PC-9 (cell line): Measurements from ENCODE around the gene SLC35F4. TPM values are rescaled to one million over a fixed set of nuclear protein-coding genes. Genes with fewer than 3 reads are reported as not detected.

ENCODE experiments used
- BruUV-seq: library from RNA; stranded (reverse); fragments of 400-500 nt; replicated peaks from 2 replicates; lab custom pipeline; 2021; lab: Mats Ljungman, UMichigan
- CTCF ChIA-PET: fragments of 300-600 bp; sonication (Branson Sonifier 250); formaldehyde crosslinking; loops from one replicate; lab custom pipeline; 2022; ENCODE audit warnings: antibody characterized with exemption; lab: Charles Lee
- POLR2A ChIA-PET: fragments of 300-600 bp; sonication (Branson Sonifier 250); formaldehyde crosslinking; loops from one replicate; lab custom pipeline; 2022; ENCODE audit warnings: antibody characterized with exemption; ENCODE audit not compliant: unreplicated experiment; lab: Charles Lee
- DNase-seq, 2 experiments: peaks; one replicate each; pipeline versions ENCODE4 v3.0.0 to v3.0.0-alpha.2; 2015 to 2022; ENCODE audit warnings: mixed read lengths in 1 of 2
- H2AFZ ChIP-seq: fragments of 200-600 bp; sonication (generic); 2 replicates; pipeline ENCODE4 v1.8.1; 2017; ENCODE audit warnings: antibody characterized with exemption
- H3F3A ChIP-seq: fragments of 200-600 bp; sonication (generic); 2 replicates; pipeline ENCODE4 v1.8.1; 2017; ENCODE audit warnings: antibody characterized with exemption, mild to moderate bottlenecking, low read depth; ENCODE audit not compliant: insufficient read depth
- H3K27ac ChIP-seq: fragments of 200-600 bp; sonication (generic); 2 replicates; pipeline ENCODE4 v1.6.1; 2016; ENCODE audit warnings: mixed run types
- H3K27me3 ChIP-seq: fragments of 200-600 bp; sonication (generic); 2 replicates; pipeline ENCODE4 v1.6.1; 2016; ENCODE audit warnings: low read depth, mixed run types; ENCODE audit not compliant: insufficient read depth
- H3K36me3 ChIP-seq: fragments of 200-600 bp; sonication (generic); 2 replicates; pipeline ENCODE4 v1.6.1; 2016; ENCODE audit warnings: low read depth, mixed run types
- H3K4me1 ChIP-seq: fragments of 200-600 bp; sonication (generic); replicated peaks from 2 replicates; pipeline ENCODE4 v1.6.1; 2016; ENCODE audit warnings: mixed run types; ENCODE audit not compliant: insufficient read depth
- H3K4me2 ChIP-seq: fragments of 200-600 bp; sonication (generic); 2 replicates; pipeline ENCODE4 v1.6.1; 2017; ENCODE audit warnings: mixed run types
- H3K4me3 ChIP-seq: fragments of 200-600 bp; sonication (generic); 2 replicates; pipeline ENCODE4 v1.6.1; 2016; ENCODE audit warnings: mixed run types
- H3K79me2 ChIP-seq: fragments of 200-600 bp; sonication (generic); 2 replicates; pipeline ENCODE4 v1.6.1; 2017; ENCODE audit warnings: low read depth, mixed run types
- H3K9me2 ChIP-seq: fragments of 200-600 bp; sonication (generic); 2 replicates; pipeline ENCODE4 v1.8.1; 2017; ENCODE audit warnings: mild to moderate bottlenecking; ENCODE audit not compliant: insufficient read depth
- H3K9me3 ChIP-seq: fragments of 200-600 bp; sonication (generic); 2 replicates; pipeline ENCODE4 v1.8.1; 2016; ENCODE audit warnings: low read depth; ENCODE audit not compliant: insufficient read depth
- H4K20me1 ChIP-seq: fragments of 200-600 bp; sonication (generic); 2 replicates; pipeline ENCODE4 v1.8.1; 2017; ENCODE audit not compliant: insufficient read depth
- EZH2 ChIP-seq: fragments of 200-600 bp; sonication (generic); IDR thresholded peaks from 2 replicates; pipeline ENCODE4 v1.8.0; 2017; ENCODE audit warnings: antibody characterized with exemption, low read depth
- intact Hi-C: fragments of 100-400 bp; cut with micrococcal nuclease; formaldehyde crosslinking; loops from one replicate; pipeline ENCODE4 v1.10.0; 2022; ENCODE audit not compliant: unreplicated experiment
- total RNA-seq: library from RNA; stranded (reverse); gene quantifications from 2 replicates; pipeline ENCODE4 v1.2.3, GENCODE V29; 2021
- TF ChIP-seq, protein P1 (sequence below): fragments of 200-600 bp; sonication (generic); conservative IDR thresholded peaks from 2 replicates; pipeline ENCODE4 v1.6.1; 2017; ENCODE audit warnings: mixed run types, antibody characterized with exemption, mild to moderate bottlenecking, moderate library complexity

Gene SLC35F4
- total RNA-seq, 1 experiment from 2014 or later: not detected

DNA sequence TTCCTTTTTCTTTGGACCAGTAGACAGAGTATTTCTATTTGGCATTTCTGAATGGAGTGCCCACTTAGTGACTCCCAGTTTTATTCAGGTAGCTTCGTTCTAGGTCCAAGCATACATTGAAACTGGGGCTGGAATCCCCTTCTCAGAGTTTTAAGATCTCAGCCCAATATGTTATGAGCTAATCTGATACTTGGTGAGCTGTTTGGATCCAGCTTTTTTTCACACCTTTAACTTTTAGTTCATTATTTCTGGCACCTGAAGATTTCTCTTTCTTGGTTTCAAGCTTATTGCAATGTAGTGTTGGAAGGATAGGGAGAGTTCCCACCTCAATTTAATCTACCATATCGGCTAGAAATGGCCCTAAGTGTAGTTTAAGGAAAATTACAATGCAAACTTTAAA lies 318.8 kb downstream of the SLC35F4 start:
- Histone ChIP-seq H3K9me3 (no peaks in the 10 kb centered on the region), H3K36me3 (no peaks in the 10 kb centered on the region), H3K4me1 (no peaks in the 10 kb centered on the region), H3F3A (no peaks in the 10 kb centered on the region), H3K27me3 (peaks cover 15% of the 10 kb centered on the region), H2AFZ (no peak overlapping the region), H4K20me1 (no peaks in the 10 kb centered on the region), H3K79me2 (no peaks in the 10 kb centered on the region), H3K4me2 (no peak overlapping the region), H3K27ac (no peak overlapping the region), H3K9me2 (no peaks in the 10 kb centered on the region), H3K4me3 (no peak overlapping the region)
- ChIA-PET POLR2A (interaction anchor here (0.5 kb wide), 1 partner anchor 657 kb away, joined by 3 read pairs; no protein-coding TSS in a partner anchor), CTCF (no interaction called here)
- TF ChIP-seq, protein P1, sequence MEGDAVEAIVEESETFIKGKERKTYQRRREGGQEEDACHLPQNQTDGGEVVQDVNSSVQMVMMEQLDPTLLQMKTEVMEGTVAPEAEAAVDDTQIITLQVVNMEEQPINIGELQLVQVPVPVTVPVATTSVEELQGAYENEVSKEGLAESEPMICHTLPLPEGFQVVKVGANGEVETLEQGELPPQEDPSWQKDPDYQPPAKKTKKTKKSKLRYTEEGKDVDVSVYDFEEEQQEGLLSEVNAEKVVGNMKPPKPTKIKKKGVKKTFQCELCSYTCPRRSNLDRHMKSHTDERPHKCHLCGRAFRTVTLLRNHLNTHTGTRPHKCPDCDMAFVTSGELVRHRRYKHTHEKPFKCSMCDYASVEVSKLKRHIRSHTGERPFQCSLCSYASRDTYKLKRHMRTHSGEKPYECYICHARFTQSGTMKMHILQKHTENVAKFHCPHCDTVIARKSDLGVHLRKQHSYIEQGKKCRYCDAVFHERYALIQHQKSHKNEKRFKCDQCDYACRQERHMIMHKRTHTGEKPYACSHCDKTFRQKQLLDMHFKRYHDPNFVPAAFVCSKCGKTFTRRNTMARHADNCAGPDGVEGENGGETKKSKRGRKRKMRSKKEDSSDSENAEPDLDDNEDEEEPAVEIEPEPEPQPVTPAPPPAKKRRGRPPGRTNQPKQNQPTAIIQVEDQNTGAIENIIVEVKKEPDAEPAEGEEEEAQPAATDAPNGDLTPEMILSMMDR: no peak
- TF ChIP-seq EZH2: no peak
- DNase-seq: no peak
- intact Hi-C loops: no loop called here
- no TSS peak for BruUV-seq

DNA sequence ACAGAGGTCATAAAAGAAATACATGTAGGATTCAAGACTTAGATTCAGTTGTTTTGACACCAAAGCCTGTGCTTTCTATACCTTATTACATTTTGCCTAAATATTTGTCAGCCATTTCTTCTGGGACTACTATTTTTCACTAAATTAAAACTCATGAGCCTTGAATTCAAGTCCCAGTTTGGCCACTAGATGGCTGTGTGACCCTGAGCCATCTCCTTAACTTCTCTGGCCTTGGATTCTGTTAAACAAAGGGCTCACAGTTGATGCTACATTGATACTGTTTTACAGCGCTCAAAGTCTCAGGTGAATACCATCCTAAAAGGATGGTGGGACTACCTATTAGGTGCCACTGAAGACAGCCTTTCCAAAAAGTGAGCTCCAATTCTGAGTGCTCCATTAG lies 332.7 kb downstream of the SLC35F4 start:
- no TSS peak for BruUV-seq
- Histone ChIP-seq H3K36me3 (no peaks in the 10 kb centered on the region), H3K9me3 (no peaks in the 10 kb centered on the region), H3K4me1 (no peaks in the 10 kb centered on the region), H2AFZ (no peak overlapping the region), H3K9me2 (no peaks in the 10 kb centered on the region), H3K4me3 (no peak overlapping the region), H3F3A (no peaks in the 10 kb centered on the region), H4K20me1 (no peaks in the 10 kb centered on the region), H3K4me2 (no peak overlapping the region), H3K27me3 (no peaks in the 10 kb centered on the region), H3K27ac (no peak overlapping the region), H3K79me2 (no peaks in the 10 kb centered on the region)
- TF ChIP-seq, protein P1: peak; percentile 66
- no peak for TF ChIP-seq EZH2
- ChIA-PET CTCF (no interaction called here), POLR2A (no interaction called here)
- intact Hi-C loops: no loop called here
- DNase-seq: no peak

DNA sequence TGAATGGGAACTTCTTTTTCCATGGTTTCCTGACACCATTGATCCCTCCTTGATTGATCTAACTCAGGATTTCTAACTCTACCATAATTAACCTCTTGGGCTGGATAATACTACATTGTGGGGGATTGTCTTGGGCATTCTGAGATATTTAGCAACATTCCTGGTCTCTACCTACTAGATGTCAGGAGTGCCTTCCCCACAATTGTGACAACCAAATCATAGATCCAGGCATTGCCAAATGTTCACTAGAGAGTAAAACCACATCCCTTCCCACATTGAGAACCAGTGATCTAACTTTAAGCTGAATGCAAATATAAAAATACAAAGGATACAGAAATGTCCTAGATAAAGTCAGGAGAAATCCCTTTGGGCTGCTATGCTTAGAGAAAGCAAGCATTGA lies 335.3 kb downstream of the SLC35F4 start:
- Histone ChIP-seq H3K79me2 (no peaks in the 10 kb centered on the region), H3K4me3 (no peak overlapping the region), H4K20me1 (no peaks in the 10 kb centered on the region), H3F3A (no peaks in the 10 kb centered on the region), H3K4me1 (no peaks in the 10 kb centered on the region), H3K9me2 (no peaks in the 10 kb centered on the region), H2AFZ (no peak overlapping the region), H3K4me2 (no peak overlapping the region), H3K9me3 (no peaks in the 10 kb centered on the region), H3K27ac (no peak overlapping the region), H3K36me3 (no peaks in the 10 kb centered on the region), H3K27me3 (no peaks in the 10 kb centered on the region)
- DNase-seq: no peak
- CTCF ChIA-PET: no interaction called here
- POLR2A ChIA-PET: no interaction called here
- no TSS peak for BruUV-seq
- TF ChIP-seq EZH2: no peak
- TF ChIP-seq, protein P1: no peak
- intact Hi-C loops: no loop called here
